Stimulated activated CD8-positive, alpha-beta memory T cell treated with anti-CD3 and anti-CD28 coated beads, Interleukin-2, amount 100 ng/mL, for 1 hour (primary cell): ENCODE data around the gene WDR3.

Source experiments
- DNase-seq, 2 donors: peaks; one replicate each; pipeline ENCODE4 v3.0.0-alpha.2; 2020; ENCODE audit warnings: low read depth in 2 of 2

WDR3 gene

GRCh38 chr1:117952386-117952785 lies 22.8 kb downstream of the WDR3 start:
- no peak for DNase-seq

DNA sequence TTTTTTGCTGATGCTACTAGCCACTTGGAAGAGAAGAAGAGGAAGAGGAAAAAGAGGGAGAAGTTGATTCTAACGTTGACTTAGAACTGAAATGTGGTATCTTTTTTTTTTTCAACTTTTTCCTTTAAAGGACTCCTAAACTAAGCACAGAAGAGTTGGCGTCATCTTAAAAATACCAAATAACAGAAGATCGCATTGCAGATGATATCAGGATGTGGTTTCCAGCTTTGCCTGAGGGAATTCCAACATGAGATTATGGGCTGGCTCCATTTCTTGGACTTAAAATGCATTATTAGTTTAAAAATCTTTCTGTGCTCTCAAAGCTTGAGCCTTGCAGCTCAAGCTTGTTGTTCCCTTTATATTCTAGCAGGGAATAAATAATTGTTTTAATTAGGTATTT lies 29.8 kb downstream of the WDR3 start:
- DNase-seq = no peak

- DNase-seq = no peak
Observed at GRCh38 chr1:117964290-117965038, 34.9 kb downstream of the WDR3 start.

GRCh38 chr1:117967477-117967876 lies 37.9 kb downstream of the WDR3 start:
- DNase-seq = no peak

GRCh38 chr1:117967881-117968280 lies 38.3 kb downstream of the WDR3 start:
- DNase-seq = no peak

GRCh38 chr1:117970252-117970651 lies 40.7 kb downstream of the WDR3 start:
- no peak for DNase-seq

- DNase-seq = no peak
Observed at GRCh38 chr1:117971777-117972176, 42.2 kb downstream of the WDR3 start.

- no peak for DNase-seq
Observed at GRCh38 chr1:117976381-117976780, 46.8 kb downstream of the WDR3 start.

GRCh38 chr1:117981455-117982192 lies 52.1 kb downstream of the WDR3 start:
- no peak for DNase-seq

- no peak for DNase-seq
Observed at GRCh38 chr1:117985239-117985638, 55.7 kb downstream of the WDR3 start.

DNA sequence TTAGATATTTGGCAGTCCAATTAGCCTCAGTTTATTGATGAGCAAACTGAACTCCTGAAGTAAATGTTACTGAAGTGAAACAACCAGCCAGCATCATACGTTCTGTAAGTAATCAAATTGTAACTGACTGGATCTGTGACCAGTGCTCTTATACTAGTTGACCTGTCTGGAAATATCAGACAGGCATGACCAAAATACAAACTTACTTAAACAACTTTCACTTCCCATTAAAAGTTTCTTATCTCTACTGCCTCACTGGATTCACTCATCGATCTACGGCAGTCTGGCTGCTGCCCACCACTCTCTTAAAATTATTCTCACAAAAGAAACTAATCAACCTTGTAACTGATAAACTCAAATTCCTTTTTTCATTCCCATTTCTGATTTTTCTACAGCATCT lies 56.4 kb downstream of the WDR3 start:
- no peak for DNase-seq

DNA sequence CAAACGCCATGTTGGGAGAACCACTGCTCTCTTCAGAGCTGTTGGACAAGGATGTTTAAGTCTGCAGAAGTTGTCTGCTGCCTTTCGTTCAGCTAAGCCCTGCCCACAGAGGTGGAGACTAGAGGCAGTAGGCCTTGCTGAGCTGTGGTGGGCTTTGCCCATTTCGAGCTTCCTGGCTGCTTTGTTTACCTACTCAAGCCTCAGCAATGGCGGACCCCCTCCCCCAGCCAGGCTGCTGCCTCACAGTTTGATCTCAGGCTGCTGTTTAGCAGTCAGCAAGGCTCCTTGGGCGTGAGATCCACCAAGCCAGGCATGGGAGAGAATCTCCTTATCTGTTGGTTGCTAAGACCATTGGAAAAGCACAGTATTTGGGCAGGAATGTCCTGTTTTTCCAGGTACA lies 74.8 kb downstream of the WDR3 start:
- no peak for DNase-seq

DNA sequence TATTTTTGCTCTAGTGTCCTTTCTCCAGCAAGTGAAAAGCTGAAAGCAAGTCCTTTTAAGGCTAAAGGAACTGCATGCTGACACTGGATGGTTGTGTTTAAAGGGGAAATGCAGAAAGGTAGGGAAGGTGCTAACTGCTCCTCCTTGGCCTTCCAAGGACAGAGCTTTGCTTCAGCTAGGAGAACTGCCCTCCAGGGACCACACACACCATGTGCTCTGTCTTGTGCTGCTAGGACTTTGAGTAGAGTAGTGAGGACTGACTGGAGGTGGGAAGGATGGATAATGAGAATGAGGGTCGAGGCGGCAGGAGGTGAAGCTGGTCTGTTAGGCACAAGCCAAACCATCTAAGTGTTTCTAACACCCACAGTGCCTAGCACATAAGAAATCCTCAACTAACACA lies 77.9 kb downstream of the WDR3 start:
- no peak for DNase-seq

DNA sequence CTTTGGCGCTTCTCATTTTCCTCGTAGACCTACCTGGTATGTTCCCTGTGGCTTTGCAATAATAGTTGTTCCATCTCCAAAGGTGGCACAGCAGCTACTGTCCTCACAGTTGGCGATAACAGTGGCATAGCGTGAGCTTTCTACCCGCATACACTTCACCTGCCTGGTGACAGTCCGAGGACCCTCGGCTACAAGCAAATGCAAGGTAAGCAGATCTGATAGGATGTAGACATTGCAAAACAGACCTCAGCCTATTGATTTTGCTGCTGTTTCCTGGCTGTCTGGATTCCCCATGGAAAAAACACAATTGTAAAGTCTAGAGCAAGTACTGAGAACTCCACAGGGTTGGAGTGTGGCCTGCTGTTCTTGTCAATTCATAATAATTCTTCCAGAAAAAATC lies 78.5 kb downstream of the WDR3 start:
- no peak for DNase-seq

- no peak for DNase-seq
Observed at GRCh38 chr1:118012515-118013124, 83.1 kb downstream of the WDR3 start.

GRCh38 chr1:118013336-118013735 lies 83.8 kb downstream of the WDR3 start:
- no peak for DNase-seq

DNA sequence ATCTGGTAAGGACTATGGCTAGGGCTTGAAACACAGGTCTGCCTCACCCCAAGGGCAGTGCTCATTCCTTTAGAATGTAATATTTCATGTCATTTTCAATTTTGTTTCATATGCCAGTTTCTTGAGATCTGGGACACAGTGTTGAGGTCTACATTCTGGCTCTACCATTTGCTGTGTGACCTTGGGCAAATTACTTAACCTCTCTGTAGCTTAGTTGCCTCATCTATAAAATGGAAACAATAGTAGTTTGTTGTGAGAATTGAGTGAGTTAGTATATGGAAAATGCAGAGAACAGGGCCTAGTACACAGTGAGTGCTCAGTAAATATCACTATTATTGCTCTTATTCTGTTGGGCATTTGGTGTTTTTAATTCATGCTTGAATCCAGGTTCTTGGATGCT lies 84.4 kb downstream of the WDR3 start:
- DNase-seq = no peak
